HL-60 (cell line): ENCODE results near the gene SPATA6L.

Source experiments
- DNase-seq, 2 experiments: peaks; one replicate each; pipeline ENCODE4 v3.0.0-alpha.2; 2010 to 2020; ENCODE audit warnings: low read depth in 1 of 2, low spot score in 1 of 2
- H3K27ac ChIP-seq: fragments of 250-450 bp; sonication (Bioruptor Pico); replicated peaks from 2 replicates; pipeline ENCODE4 v1.5.1; 2020; ENCODE audit warnings: mild to moderate bottlenecking, moderate library complexity
- H3K27me3 ChIP-seq: fragments of 250-450 bp; sonication (Bioruptor Pico); 2 replicates; pipeline ENCODE4 v1.5.1; 2021; ENCODE audit warnings: mild to moderate bottlenecking, moderate library complexity; ENCODE audit not compliant: insufficient read depth, poor library complexity, severe bottlenecking
- H3K4me3 ChIP-seq: replicated peaks from 2 replicates; pipeline ENCODE4 v1.5.1; 2011; ENCODE audit warnings: mild to moderate bottlenecking, control low read depth, low read length; ENCODE audit not compliant: insufficient read depth
- GABPA ChIP-seq: IDR thresholded peaks from 2 replicates; pipeline ENCODE4 v1.6.1; 2012; ENCODE audit warnings: low read depth
- POLR2AphosphoS5 ChIP-seq: IDR thresholded peaks from 2 replicates; pipeline ENCODE4 v1.6.1; 2012; ENCODE audit warnings: low read depth
- REST ChIP-seq: IDR thresholded peaks from 2 replicates; pipeline ENCODE4 v1.6.1; 2012; ENCODE audit warnings: low read depth; ENCODE audit not compliant: insufficient replicate concordance
- SPI1 ChIP-seq: IDR thresholded peaks from 2 replicates; pipeline ENCODE4 v1.6.1; 2012; ENCODE audit warnings: low read depth, mild to moderate bottlenecking, borderline replicate concordance
- TF ChIP-seq, protein P1 (sequence below): IDR thresholded peaks from one replicate; pipeline ENCODE4 v1.5.1; 2011; ENCODE audit warnings: low read length, control low read depth, inconsistent platforms; ENCODE audit not compliant: insufficient read depth

The SPATA6L gene

GRCh38 chr9:4689687-4690104, 23.4 kb upstream of the SPATA6L start:
- DNase-seq, result no peak
- Histone ChIP-seq H3K27me3 (no peaks in the 10 kb centered on the region), H3K27ac (no peak overlapping the region), H3K4me3 (no peak overlapping the region)
- TF ChIP-seq, protein P1, sequence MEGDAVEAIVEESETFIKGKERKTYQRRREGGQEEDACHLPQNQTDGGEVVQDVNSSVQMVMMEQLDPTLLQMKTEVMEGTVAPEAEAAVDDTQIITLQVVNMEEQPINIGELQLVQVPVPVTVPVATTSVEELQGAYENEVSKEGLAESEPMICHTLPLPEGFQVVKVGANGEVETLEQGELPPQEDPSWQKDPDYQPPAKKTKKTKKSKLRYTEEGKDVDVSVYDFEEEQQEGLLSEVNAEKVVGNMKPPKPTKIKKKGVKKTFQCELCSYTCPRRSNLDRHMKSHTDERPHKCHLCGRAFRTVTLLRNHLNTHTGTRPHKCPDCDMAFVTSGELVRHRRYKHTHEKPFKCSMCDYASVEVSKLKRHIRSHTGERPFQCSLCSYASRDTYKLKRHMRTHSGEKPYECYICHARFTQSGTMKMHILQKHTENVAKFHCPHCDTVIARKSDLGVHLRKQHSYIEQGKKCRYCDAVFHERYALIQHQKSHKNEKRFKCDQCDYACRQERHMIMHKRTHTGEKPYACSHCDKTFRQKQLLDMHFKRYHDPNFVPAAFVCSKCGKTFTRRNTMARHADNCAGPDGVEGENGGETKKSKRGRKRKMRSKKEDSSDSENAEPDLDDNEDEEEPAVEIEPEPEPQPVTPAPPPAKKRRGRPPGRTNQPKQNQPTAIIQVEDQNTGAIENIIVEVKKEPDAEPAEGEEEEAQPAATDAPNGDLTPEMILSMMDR, result no peak

DNA sequence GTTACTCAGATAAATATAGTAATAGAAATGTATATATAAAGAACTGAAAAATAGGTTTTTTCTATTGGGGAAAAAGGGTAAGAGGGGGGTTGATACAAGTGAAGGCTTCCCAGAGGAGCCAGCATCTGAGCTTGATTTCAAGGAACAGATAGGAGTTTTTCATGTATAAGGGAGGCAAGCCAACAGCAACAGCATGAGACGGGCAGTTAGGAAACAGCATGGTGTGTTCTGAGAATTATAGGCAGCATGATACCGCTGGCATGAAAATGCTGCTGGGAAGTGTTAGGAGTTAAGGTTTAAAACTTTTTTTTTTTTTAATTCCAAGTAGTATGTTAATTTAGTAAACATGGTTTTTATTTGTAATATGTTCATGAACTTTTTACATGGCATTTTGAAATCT, 22.7 kb upstream of the SPATA6L start:
- H3K27ac ChIP-seq, result no peak overlapping the region
- no peak overlapping the region for H3K4me3 ChIP-seq
- H3K27me3 ChIP-seq, result no peaks in the 10 kb centered on the region
- TF ChIP-seq REST, result no peak
- TF ChIP-seq POLR2AphosphoS5, result no peak
- TF ChIP-seq, protein P1, result no peak
- TF ChIP-seq SPI1, result no peak
- no peak for TF ChIP-seq GABPA
- DNase-seq, result no peak

- no peaks in the 10 kb centered on the region for H3K27me3 ChIP-seq
- TF ChIP-seq, protein P1, result no peak
- TF ChIP-seq POLR2AphosphoS5 (no peak), GABPA (no peak), REST (no peak), SPI1 (no peak)
- no peak overlapping the region for H3K4me3 ChIP-seq
- no peak for DNase-seq
- no peak overlapping the region for H3K27ac ChIP-seq
Observed at GRCh38 chr9:4686584-4686983, 20.3 kb upstream of the SPATA6L start.

DNA sequence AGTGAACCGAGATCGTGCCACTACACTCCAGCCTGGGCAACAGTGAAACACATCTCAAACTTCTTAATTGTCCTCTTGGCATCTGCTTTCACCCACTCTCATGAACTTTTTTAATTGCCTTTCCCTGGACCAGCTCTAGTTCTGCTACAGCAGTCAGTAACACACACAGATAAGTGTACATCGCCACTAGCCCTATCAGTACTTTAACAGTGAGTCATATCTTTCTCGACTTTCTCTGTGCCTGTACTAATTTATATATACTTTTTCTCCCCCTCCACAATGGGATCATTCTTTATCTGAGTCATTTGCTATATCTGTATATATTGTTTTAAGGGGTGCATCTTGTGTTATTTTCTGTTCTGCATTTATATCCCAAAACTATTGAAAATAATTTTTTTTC, 19.8 kb upstream of the SPATA6L start:
- H3K4me3 ChIP-seq, result no peak overlapping the region
- no peak overlapping the region for H3K27ac ChIP-seq
- no peaks in the 10 kb centered on the region for H3K27me3 ChIP-seq
- DNase-seq, result no peak
- no peak for TF ChIP-seq POLR2AphosphoS5
- no peak for TF ChIP-seq SPI1
- no peak for TF ChIP-seq GABPA
- TF ChIP-seq, protein P1, result no peak
- TF ChIP-seq REST, result no peak
